ENCODE measurements around the gene CLEC3B. TPM values are rescaled to one million over a fixed set of nuclear protein-coding genes. Genes with fewer than 3 reads are reported as not detected.

The CLEC3B gene
- total RNA-seq, 1 experiment from 2014 or later = not detected

DNA sequence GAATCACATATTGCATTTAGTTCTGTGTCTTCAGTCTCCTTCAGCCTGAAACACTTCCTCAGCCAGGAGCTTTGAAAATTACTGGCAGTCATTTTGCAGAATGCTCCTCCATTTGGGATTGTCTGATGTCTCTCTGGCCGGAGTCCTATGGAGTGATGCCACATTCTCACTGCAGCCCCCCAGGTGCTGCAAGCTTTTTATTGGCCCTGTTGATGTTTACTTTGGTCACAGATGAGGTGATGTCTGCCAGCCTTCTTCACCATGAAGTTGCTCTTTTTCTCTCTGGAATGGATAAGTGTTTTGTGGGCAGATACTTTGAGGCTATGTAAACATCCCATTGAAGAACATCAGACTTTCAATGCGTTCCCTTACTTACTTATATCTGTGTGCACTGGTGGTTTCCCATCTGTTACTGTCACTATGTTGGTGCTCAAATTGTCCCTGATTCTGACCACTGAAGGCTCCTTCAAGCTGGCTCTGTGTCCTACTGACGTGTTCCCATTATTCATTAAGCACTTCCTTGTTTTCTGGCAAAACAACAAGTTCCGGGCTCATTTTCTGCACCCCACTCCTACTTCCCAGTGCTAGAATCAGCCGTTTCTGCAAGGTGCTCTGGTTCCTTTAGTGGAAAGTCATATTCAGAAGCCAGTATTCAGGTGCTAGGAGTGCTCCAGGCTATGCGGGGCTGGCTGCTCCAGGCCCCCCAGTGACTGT, 1.4 kb upstream of the CLEC3B start:
- TF ChIP-seq CTCF (IDR thresholded peaks at IDR 0.05) (no peak), TCF7L2 (IDR thresholded peaks at IDR 0.05; ENCODE audit: low read depth, low read length) (no peak), POLR2AphosphoS5 (IDR thresholded peaks at IDR 0.05; ENCODE audit: low read depth, low read length) (no peak), SIN3A (IDR thresholded peaks at IDR 0.05; ENCODE audit: borderline replicate concordance, insufficient read depth, low read depth, low read length) (no peak)
- TF ChIP-seq, protein P1, sequence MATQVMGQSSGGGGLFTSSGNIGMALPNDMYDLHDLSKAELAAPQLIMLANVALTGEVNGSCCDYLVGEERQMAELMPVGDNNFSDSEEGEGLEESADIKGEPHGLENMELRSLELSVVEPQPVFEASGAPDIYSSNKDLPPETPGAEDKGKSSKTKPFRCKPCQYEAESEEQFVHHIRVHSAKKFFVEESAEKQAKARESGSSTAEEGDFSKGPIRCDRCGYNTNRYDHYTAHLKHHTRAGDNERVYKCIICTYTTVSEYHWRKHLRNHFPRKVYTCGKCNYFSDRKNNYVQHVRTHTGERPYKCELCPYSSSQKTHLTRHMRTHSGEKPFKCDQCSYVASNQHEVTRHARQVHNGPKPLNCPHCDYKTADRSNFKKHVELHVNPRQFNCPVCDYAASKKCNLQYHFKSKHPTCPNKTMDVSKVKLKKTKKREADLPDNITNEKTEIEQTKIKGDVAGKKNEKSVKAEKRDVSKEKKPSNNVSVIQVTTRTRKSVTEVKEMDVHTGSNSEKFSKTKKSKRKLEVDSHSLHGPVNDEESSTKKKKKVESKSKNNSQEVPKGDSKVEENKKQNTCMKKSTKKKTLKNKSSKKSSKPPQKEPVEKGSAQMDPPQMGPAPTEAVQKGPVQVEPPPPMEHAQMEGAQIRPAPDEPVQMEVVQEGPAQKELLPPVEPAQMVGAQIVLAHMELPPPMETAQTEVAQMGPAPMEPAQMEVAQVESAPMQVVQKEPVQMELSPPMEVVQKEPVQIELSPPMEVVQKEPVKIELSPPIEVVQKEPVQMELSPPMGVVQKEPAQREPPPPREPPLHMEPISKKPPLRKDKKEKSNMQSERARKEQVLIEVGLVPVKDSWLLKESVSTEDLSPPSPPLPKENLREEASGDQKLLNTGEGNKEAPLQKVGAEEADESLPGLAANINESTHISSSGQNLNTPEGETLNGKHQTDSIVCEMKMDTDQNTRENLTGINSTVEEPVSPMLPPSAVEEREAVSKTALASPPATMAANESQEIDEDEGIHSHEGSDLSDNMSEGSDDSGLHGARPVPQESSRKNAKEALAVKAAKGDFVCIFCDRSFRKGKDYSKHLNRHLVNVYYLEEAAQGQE (IDR thresholded peaks at IDR 0.05; ENCODE audit: insufficient read depth in 1 of 2, low read depth in 2 of 2, low read length in 1 of 2) = no peak
- in situ Hi-C loops (cut with HindIII; ENCODE audit: low pct_unique_long_range_greater_than_20kb, low sequenced_read_pairs) (no loop called here), intact Hi-C loops (cut with micrococcal nuclease; ENCODE audit: unreplicated experiment) (loop anchor here (10.0 kb wide), 1 partner anchor 300 kb away; no protein-coding TSS in a partner anchor)
- no peak for ATAC-seq
- BruUV-seq (replicated peaks) = no TSS peak
- no peaks in the 10 kb centered on the region for H3K27me3 ChIP-seq (ENCODE audit: control insufficient read depth, insufficient read depth, low read length)
- ChIA-PET CTCF (no interaction called here), POLR2A (no interaction called here)
- H3K4me3 ChIP-seq (ENCODE audit: low read depth in 2 of 2, low read length in 2 of 2) = no peak overlapping the region
- no peaks in the 10 kb centered on the region for H3K9me3 ChIP-seq (ENCODE audit: control insufficient read depth, insufficient read depth, low read depth, low read length)
- no peaks in the 10 kb centered on the region for H3K4me1 ChIP-seq (ENCODE audit: control insufficient read depth, insufficient read depth, low read length)
- no peaks in the 10 kb centered on the region for H3K36me3 ChIP-seq (ENCODE audit: control insufficient read depth, insufficient read depth, low read length)
- H3K27ac ChIP-seq (ENCODE audit: low read length) = no peak overlapping the region
- DNase-seq (ENCODE audit: low read depth, low spot score) = no peak

- ChIA-PET CTCF (no interaction called here), POLR2A (no interaction called here)
- ATAC-seq (no peak), DNase-seq (ENCODE audit: low read depth, low spot score) (no peak)
- Histone ChIP-seq H3K4me3 (ENCODE audit: low read depth in 2 of 2, low read length in 2 of 2) (no peak overlapping the region), H3K9me3 (ENCODE audit: control insufficient read depth, insufficient read depth, low read depth, low read length) (no peaks in the 10 kb centered on the region), H3K27ac (ENCODE audit: low read length) (no peak overlapping the region), H3K27me3 (ENCODE audit: control insufficient read depth, insufficient read depth, low read length) (no peaks in the 10 kb centered on the region), H3K36me3 (ENCODE audit: control insufficient read depth, insufficient read depth, low read length) (no peaks in the 10 kb centered on the region), H3K4me1 (ENCODE audit: control insufficient read depth, insufficient read depth, low read length) (no peaks in the 10 kb centered on the region)
- TF ChIP-seq SIN3A (IDR thresholded peaks at IDR 0.05; ENCODE audit: borderline replicate concordance, insufficient read depth, low read depth, low read length) = no peak
- no TSS peak for BruUV-seq (replicated peaks)
- intact Hi-C loops (cut with micrococcal nuclease; ENCODE audit: unreplicated experiment) (loop anchor here (10.0 kb wide), 1 partner anchor 298 kb away; no protein-coding TSS in a partner anchor), in situ Hi-C loops (cut with HindIII; ENCODE audit: low pct_unique_long_range_greater_than_20kb, low sequenced_read_pairs) (no loop called here)
Measured at GRCh38 chr3:45026957-45027356, 854 bp downstream of the CLEC3B start.

DNA sequence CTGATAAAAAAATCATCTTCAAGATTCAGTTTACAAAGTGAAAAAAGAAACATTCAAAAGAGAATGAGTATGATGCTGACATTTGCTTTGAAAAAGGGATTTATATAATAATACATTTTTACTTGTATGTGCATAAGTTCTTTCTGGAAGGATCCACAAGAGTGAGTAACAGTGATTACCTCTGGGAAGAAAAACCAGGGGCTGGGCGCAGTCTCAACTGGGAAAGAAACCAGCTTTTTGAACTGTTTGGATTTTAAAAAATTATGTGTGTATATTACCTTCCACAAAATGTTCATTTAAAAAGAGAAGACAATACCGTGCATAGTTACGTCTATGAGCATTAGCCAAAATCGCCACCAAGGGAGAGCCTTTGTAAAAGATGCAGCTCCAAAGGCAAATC, 1.3 kb downstream of the CLEC3B start:
- H3K27me3 ChIP-seq (ENCODE audit: control insufficient read depth, insufficient read depth, low read length) = no peaks in the 10 kb centered on the region
- no peaks in the 10 kb centered on the region for H3K4me1 ChIP-seq (ENCODE audit: control insufficient read depth, insufficient read depth, low read length)
- in situ Hi-C loops (cut with HindIII; ENCODE audit: low pct_unique_long_range_greater_than_20kb, low sequenced_read_pairs) = no loop called here
- ChIA-PET POLR2A (no interaction called here), CTCF (no interaction called here)
- DNase-seq (ENCODE audit: low read depth, low spot score) (no peak), ATAC-seq (no peak)
- intact Hi-C loops (cut with micrococcal nuclease; ENCODE audit: unreplicated experiment) = loop anchor here (10.0 kb wide), 1 partner anchor 297 kb away; no protein-coding TSS in a partner anchor
- no TSS peak for BruUV-seq (replicated peaks)
- H3K4me3 ChIP-seq (ENCODE audit: low read depth in 2 of 2, low read length in 2 of 2) = no peak overlapping the region
- H3K27ac ChIP-seq (ENCODE audit: low read length) = no peak overlapping the region
- H3K9me3 ChIP-seq (ENCODE audit: control insufficient read depth, insufficient read depth, low read depth, low read length) = no peaks in the 10 kb centered on the region
- H3K36me3 ChIP-seq (ENCODE audit: control insufficient read depth, insufficient read depth, low read length) = no peaks in the 10 kb centered on the region
- TF ChIP-seq CTCF (IDR thresholded peaks at IDR 0.05) (no peak), SIN3A (IDR thresholded peaks at IDR 0.05; ENCODE audit: borderline replicate concordance, insufficient read depth, low read depth, low read length) (no peak), TCF7L2 (IDR thresholded peaks at IDR 0.05; ENCODE audit: low read depth, low read length) (no peak), POLR2AphosphoS5 (IDR thresholded peaks at IDR 0.05; ENCODE audit: low read depth, low read length) (no peak)
- TF ChIP-seq, protein P1 (IDR thresholded peaks at IDR 0.05; ENCODE audit: insufficient read depth in 1 of 2, low read depth in 2 of 2, low read length in 1 of 2) = no peak

Data from Panc1 (cell line).